A673 (cell line): ENCODE measurements around the gene GIMAP1.

Experiments
- EZH2 ChIP-seq: fragments of 200-600 bp; sonication (generic); IDR thresholded peaks from 2 replicates; pipeline ENCODE4 v1.6.1; 2017; ENCODE audit warnings: borderline replicate concordance, low read depth, mild to moderate bottlenecking, mixed read lengths, antibody characterized with exemption, low read length; ENCODE audit not compliant: poor library complexity, severe bottlenecking
- TF ChIP-seq, protein P1 (sequence below): fragments of 300-800, 200-600 bp; sonication (generic); conservative IDR thresholded peaks from 2 replicates; pipeline ENCODE4 v1.5.1; 2017; ENCODE audit warnings: low read depth, mild to moderate bottlenecking, antibody characterized with exemption, low read length, moderate library complexity, mixed read lengths

DNA sequence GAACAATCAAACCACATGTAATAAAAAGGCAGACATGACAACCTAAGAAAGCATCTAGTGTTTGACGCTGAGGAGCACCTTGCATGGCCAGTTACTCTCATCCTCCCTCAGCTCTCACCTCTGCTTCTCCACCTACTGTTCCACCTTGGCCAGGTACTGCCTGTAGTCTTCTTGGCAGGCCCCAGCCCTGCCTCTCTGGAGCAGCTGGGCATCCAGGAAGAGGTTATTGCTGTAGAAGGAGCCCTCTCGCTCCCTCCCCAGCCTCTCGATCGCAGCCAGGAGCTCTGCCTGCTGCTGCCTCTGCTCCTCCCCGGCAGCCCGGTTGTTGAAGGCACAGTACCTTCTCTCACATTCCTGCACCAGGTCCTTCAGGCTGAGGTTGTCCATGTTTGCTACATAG is 30.5 kb downstream of the GIMAP1 start:
- TF ChIP-seq, protein P1, sequence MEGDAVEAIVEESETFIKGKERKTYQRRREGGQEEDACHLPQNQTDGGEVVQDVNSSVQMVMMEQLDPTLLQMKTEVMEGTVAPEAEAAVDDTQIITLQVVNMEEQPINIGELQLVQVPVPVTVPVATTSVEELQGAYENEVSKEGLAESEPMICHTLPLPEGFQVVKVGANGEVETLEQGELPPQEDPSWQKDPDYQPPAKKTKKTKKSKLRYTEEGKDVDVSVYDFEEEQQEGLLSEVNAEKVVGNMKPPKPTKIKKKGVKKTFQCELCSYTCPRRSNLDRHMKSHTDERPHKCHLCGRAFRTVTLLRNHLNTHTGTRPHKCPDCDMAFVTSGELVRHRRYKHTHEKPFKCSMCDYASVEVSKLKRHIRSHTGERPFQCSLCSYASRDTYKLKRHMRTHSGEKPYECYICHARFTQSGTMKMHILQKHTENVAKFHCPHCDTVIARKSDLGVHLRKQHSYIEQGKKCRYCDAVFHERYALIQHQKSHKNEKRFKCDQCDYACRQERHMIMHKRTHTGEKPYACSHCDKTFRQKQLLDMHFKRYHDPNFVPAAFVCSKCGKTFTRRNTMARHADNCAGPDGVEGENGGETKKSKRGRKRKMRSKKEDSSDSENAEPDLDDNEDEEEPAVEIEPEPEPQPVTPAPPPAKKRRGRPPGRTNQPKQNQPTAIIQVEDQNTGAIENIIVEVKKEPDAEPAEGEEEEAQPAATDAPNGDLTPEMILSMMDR = no peak
- TF ChIP-seq EZH2 = no peak
